ENCODE results near the gene LNX2.

DNA sequence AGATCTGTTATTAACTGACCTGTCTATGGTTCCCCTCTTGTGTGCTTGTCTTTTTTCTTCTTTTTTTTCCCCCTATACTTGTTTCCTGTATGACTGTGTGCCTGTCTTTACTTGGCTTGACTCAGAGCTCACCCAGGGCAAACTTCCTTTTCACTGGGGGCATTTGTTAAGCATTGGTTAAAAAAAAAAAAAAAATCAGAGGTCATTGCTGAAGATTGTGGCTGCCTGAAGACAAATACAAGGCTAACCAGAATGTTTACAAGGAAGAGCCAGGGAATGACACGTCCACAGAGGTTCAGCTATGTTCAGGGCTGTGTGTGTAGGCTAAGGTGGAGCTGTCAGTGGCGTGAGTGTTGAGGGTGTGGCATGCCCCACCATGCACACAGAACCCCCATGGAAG lies 47.1 kb downstream of the LNX2 start:
- TF ChIP-seq, protein P1, sequence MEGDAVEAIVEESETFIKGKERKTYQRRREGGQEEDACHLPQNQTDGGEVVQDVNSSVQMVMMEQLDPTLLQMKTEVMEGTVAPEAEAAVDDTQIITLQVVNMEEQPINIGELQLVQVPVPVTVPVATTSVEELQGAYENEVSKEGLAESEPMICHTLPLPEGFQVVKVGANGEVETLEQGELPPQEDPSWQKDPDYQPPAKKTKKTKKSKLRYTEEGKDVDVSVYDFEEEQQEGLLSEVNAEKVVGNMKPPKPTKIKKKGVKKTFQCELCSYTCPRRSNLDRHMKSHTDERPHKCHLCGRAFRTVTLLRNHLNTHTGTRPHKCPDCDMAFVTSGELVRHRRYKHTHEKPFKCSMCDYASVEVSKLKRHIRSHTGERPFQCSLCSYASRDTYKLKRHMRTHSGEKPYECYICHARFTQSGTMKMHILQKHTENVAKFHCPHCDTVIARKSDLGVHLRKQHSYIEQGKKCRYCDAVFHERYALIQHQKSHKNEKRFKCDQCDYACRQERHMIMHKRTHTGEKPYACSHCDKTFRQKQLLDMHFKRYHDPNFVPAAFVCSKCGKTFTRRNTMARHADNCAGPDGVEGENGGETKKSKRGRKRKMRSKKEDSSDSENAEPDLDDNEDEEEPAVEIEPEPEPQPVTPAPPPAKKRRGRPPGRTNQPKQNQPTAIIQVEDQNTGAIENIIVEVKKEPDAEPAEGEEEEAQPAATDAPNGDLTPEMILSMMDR (IDR thresholded peaks at IDR 0.05; ENCODE audit: low read length): no peak
- TF ChIP-seq EZH2 (IDR thresholded peaks at IDR 0.05; ENCODE audit: borderline replicate concordance, low read length): no peak
